ENCODE results near the gene EME2. TPM values are rescaled to one million over a fixed set of nuclear protein-coding genes. Genes with fewer than 3 reads are reported as not detected.

EME2 gene
- total RNA-seq, 6 donors from 2014 or later = 10.8 to 87.0 (median 21.5) TPM

DNA sequence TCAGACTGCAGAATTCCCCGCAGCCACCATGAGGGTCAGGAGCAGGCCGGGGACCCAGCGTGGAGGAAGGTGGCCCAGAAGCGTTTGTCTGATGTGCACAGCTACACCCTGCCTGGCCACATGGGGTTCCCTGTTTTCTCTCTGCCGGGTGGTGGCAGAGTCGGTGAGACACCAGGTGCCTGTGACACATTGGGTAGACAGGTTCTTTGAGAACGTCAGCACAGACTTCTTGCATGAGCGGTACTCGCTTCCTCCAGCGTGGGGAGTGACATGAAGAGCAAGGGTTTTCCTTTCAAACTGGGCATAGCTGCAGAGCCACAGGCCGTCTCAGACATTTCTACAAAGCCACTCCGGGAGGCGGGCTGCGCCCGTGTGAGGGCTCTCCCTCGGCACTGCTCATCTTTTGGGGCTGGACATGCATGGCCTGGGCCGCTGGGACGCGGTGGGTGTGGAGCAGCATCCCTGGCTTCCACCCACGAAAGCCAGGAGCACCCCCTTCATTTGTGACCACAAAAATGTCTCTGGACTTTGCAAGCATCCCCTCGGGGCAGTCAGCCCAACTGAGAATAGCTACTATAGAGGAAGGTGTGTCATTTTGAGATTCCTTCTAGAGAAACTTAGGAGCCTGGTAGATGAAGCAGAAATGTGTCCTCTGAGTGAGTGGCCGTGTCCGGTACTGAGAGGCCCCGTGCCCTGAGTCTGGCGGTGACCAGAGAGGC is 27.3 kb upstream of the EME2 start:
- peak in 1 of 2 donors; percentile 71 for DNase-seq
- TF ChIP-seq EP300 (IDR thresholded peaks at IDR 0.05) (no peak), CTCF (IDR thresholded peaks at IDR 0.05) (no peak), POLR2AphosphoS5 (IDR thresholded peaks at IDR 0.05) (no peak), POLR2A (IDR thresholded peaks at IDR 0.05) (no peak)
- Histone ChIP-seq H3K4me3 (no peak overlapping the region), H3K4me1 (no peaks in the 10 kb centered on the region), H3K9me3 (no peaks in the 10 kb centered on the region), H3K36me3 (peaks cover 11 to 92% (median 77%) of the 10 kb centered on the region in 4 donors), H3K27ac (no peak overlapping the region), H3K27me3 (no peaks in the 10 kb centered on the region)
- ATAC-seq (ENCODE audit: low FRiP score in 2 of 2) = peak in 1 of 2 donors; percentile 5
- WGBS, 2 donors = 86 to 95% methylated on average over 9 to 25 of the region's 25 CpGs

- H3K27me3 ChIP-seq = no peaks in the 10 kb centered on the region
- H3K9me3 ChIP-seq = no peaks in the 10 kb centered on the region
- H3K27ac ChIP-seq = no peak overlapping the region
- no peak for TF ChIP-seq EP300 (IDR thresholded peaks at IDR 0.05)
- no peak for TF ChIP-seq CTCF (IDR thresholded peaks at IDR 0.05)
- no peak overlapping the region for H3K4me3 ChIP-seq
- DNase-seq (peak in 1 of 2 donors; percentile 69), ATAC-seq (ENCODE audit: low FRiP score in 2 of 2) (peak in 1 of 2 donors; percentile 45)
- H3K4me1 ChIP-seq = no peaks in the 10 kb centered on the region
- 95% methylated on average over 16 to 28 of the region's 29 CpGs for WGBS, 2 donors
- H3K36me3 ChIP-seq = peaks cover 11 to 92% (median 75%) of the 10 kb centered on the region in 4 donors
Observed at GRCh38 chr16:1745900-1746692, 26.5 kb upstream of the EME2 start.

GRCh38 chr16:1746693-1747195 is 25.9 kb upstream of the EME2 start:
- no peak for TF ChIP-seq CTCF (IDR thresholded peaks at IDR 0.05)
- no peak for TF ChIP-seq POLR2AphosphoS5 (IDR thresholded peaks at IDR 0.05)
- no peak for TF ChIP-seq POLR2A (IDR thresholded peaks at IDR 0.05)
- no peak for TF ChIP-seq EP300 (IDR thresholded peaks at IDR 0.05)
- Histone ChIP-seq H3K27ac (no peak overlapping the region), H3K27me3 (no peaks in the 10 kb centered on the region), H3K9me3 (no peaks in the 10 kb centered on the region), H3K4me1 (no peaks in the 10 kb centered on the region), H3K4me3 (no peak overlapping the region), H3K36me3 (peaks cover 11 to 92% (median 75%) of the 10 kb centered on the region in 4 donors)
- peak in 1 of 2 donors; percentile 77 for DNase-seq
- ATAC-seq (ENCODE audit: low FRiP score in 2 of 2) = peak in 1 of 2 donors; percentile 4
- 94 to 96% methylated on average over 19 to 20 of the region's 31 CpGs for WGBS, 2 donors

DNA sequence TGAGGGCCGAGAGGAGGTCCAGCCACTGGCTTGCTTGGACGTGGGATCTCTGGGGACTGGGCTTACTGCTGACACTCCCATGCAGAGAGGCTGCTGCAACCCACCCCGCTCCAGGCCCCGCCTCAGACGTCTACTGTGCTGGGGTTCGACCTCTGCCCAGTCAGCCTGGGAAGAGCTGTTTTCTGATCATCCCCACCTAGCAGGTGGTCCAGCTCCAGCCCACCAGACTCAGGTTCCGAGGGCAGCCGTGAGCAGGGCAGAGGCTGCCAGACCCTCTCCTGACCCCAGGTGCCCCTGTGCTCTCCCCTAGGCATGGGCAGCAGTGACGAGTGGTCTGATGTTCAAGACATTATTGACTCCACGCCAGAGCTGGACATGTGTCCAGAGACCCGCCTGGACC is 24.7 kb upstream of the EME2 start:
- no peak for ATAC-seq (ENCODE audit: low FRiP score in 2 of 2)
- Histone ChIP-seq H3K27me3 (no peaks in the 10 kb centered on the region), H3K9me3 (no peaks in the 10 kb centered on the region), H3K36me3 (peaks cover 16 to 99% (median 82%) of the 10 kb centered on the region in 4 donors), H3K27ac (no peak overlapping the region), H3K4me1 (no peaks in the 10 kb centered on the region), H3K4me3 (no peak overlapping the region)
- WGBS, 2 donors = 86 to 89% methylated on average over 6 to 8 of the region's 11 CpGs
- DNase-seq = peak in 1 of 2 donors; percentile 62
- TF ChIP-seq EP300 (IDR thresholded peaks at IDR 0.05) = no peak
- TF ChIP-seq CTCF (IDR thresholded peaks at IDR 0.05) = no peak
- TF ChIP-seq POLR2AphosphoS5 (IDR thresholded peaks at IDR 0.05) = no peak
- TF ChIP-seq POLR2A (IDR thresholded peaks at IDR 0.05) = no peak

All from upper lobe of left lung (tissue), 6 donors.